Neural progenitor cell (in vitro differentiated cells): ENCODE measurements around the gene CD300LD.

Experiments used
- EZH2 ChIP-seq: fragments of 200-600 bp; sonication (generic); IDR thresholded peaks from 2 replicates; pipeline ENCODE4 v1.6.1; 2017; ENCODE audit warnings: antibody characterized with exemption, mild to moderate bottlenecking, moderate library complexity
- TF ChIP-seq, protein P1 (sequence below): fragments of 200-600 bp; sonication (generic); IDR thresholded peaks from 2 replicates; pipeline ENCODE4 v1.5.1; 2017; ENCODE audit warnings: antibody characterized with exemption, mild to moderate bottlenecking

DNA sequence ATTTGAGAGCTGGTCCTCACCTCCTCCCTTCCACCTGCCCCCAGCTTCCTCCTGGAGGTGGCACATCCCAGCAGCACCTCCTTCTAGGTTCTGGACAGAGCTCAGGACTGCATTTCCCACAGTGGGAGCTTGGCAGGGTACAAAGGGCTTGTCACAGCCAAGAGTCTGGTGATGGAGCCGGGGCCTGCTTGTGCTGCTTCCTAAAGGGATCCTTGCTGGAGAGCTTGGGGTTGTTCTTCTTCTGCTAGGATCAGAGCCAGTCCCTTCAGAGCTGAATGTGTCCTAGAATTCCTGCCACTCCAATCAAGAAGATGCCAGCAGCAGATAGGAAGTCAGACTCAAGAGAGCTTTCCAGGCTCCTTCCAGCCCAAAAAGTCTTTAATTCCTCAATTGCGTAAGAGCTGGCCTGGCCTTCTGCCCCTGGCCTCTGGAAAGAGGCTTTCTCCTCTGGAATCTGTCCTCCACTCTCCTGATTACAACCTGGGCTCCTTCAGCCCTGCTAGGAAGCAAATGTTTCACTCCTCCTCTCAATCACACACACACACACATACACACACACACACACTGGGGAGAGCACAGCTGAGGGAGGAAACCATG lies 27.1 kb upstream of the CD300LD start:
- TF ChIP-seq, protein P1, sequence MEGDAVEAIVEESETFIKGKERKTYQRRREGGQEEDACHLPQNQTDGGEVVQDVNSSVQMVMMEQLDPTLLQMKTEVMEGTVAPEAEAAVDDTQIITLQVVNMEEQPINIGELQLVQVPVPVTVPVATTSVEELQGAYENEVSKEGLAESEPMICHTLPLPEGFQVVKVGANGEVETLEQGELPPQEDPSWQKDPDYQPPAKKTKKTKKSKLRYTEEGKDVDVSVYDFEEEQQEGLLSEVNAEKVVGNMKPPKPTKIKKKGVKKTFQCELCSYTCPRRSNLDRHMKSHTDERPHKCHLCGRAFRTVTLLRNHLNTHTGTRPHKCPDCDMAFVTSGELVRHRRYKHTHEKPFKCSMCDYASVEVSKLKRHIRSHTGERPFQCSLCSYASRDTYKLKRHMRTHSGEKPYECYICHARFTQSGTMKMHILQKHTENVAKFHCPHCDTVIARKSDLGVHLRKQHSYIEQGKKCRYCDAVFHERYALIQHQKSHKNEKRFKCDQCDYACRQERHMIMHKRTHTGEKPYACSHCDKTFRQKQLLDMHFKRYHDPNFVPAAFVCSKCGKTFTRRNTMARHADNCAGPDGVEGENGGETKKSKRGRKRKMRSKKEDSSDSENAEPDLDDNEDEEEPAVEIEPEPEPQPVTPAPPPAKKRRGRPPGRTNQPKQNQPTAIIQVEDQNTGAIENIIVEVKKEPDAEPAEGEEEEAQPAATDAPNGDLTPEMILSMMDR, result no peak
- TF ChIP-seq EZH2, result no peak
